ENCODE results near the gene SLC41A1.
"Not testable (repeated sequence)": the region's sequence is repeated elsewhere in the genome, so short reads cannot be mapped to it uniquely, and the experiment has no call there.

SLC41A1 gene

GRCh38 chr1:205812878-205813754 lies at the start of gene SLC41A1:
TSS of gene SLC41A1 (minus strand) at chr1:205813198. CDS start at chr1:205810441, 2,757 bp downstream.
- DNase-seq: peak; percentile 87

- no peak for DNase-seq
These were observed 48.5 kb upstream of the SLC41A1 start for GRCh38 chr1:205861540-205861939.

GRCh38 chr1:205858141-205858961 lies 45.4 kb upstream of the SLC41A1 start:
- DNase-seq: no peak

- DNase-seq: not testable (repeated sequence)
These were observed 44.5 kb upstream of the SLC41A1 start for GRCh38 chr1:205857501-205857900.

- DNase-seq: no peak
These were observed 43.4 kb upstream of the SLC41A1 start for GRCh38 chr1:205856433-205856832.

- DNase-seq: no peak
These were observed 40.0 kb upstream of the SLC41A1 start for GRCh38 chr1:205852969-205853368.

GRCh38 chr1:205851993-205852392 lies 39.0 kb upstream of the SLC41A1 start:
- DNase-seq: no peak

- no peak for DNase-seq
These were observed 36.8 kb upstream of the SLC41A1 start, which contains the start of gene PM20D1 for GRCh38 chr1:205849619-205850355. TSS of gene PM20D1 (minus strand) at chr1:205850132. CDS start at chr1:205850072, 60 bp downstream.

- DNase-seq: no peak
These were observed 30.2 kb upstream of the SLC41A1 start for GRCh38 chr1:205843036-205843859.

GRCh38 chr1:205842229-205842628 lies 29.2 kb upstream of the SLC41A1 start:
- DNase-seq: no peak

GRCh38 chr1:205840146-205840923 lies 27.3 kb upstream of the SLC41A1 start:
- DNase-seq: no peak

- DNase-seq: no peak
These were observed 24.5 kb upstream of the SLC41A1 start for GRCh38 chr1:205837382-205837970.

- no peak for DNase-seq
These were observed 21.8 kb upstream of the SLC41A1 start for GRCh38 chr1:205834751-205835150.

GRCh38 chr1:205832326-205832751 lies 19.3 kb upstream of the SLC41A1 start:
- no peak for DNase-seq

GRCh38 chr1:205827623-205828022 lies 14.6 kb upstream of the SLC41A1 start:
- no peak for DNase-seq

GRCh38 chr1:205826995-205827394 lies 14.0 kb upstream of the SLC41A1 start:
- no peak for DNase-seq

- DNase-seq: no peak
These were observed 13.2 kb upstream of the SLC41A1 start for GRCh38 chr1:205826016-205826806.

GRCh38 chr1:205824180-205824579 lies 11.2 kb upstream of the SLC41A1 start:
- DNase-seq: no peak

GRCh38 chr1:205823260-205823659 lies 10.3 kb upstream of the SLC41A1 start:
- not testable (repeated sequence) for DNase-seq

GRCh38 chr1:205822397-205822796 lies 9.4 kb upstream of the SLC41A1 start:
- no peak for DNase-seq

Data from NCI-H1694 (cell line).